K562 (cell line): ENCODE results near the gene TMEM248. TPM values are rescaled to one million over a fixed set of nuclear protein-coding genes. Genes with fewer than 3 reads are reported as not detected.

Source experiments
- ASH1L ChIP-seq: fragments of 450-650 bp; IDR thresholded peaks from 2 replicates; pipeline ENCODE4 v1.6.1; 2018; ENCODE audit warnings: borderline replicate concordance, mild to moderate bottlenecking, low read depth; ENCODE audit not compliant: partially characterized antibody
- CBFA2T3 ChIP-seq: fragments of 450-650 bp; IDR thresholded peaks from 2 replicates; pipeline ENCODE4 v1.6.1; 2017
- CCNT2 ChIP-seq: IDR thresholded peaks from 2 replicates; pipeline ENCODE4 v1.6.1; 2011; ENCODE audit warnings: borderline replicate concordance, low read depth, mild to moderate bottlenecking, moderate library complexity, mixed read lengths, low read length; ENCODE audit not compliant: insufficient read length; ENCODE audit errors: extremely low read depth
- DACH1 ChIP-seq: fragments of 450-650 bp; IDR thresholded peaks from 2 replicates; pipeline ENCODE4 v1.6.1; 2018; ENCODE audit not compliant: partially characterized antibody
- GATAD2A ChIP-seq: fragments of 450-650 bp; IDR thresholded peaks from 2 replicates; pipeline ENCODE4 v1.6.1; 2017
- HLTF ChIP-seq: fragments of 450-650 bp; IDR thresholded peaks from 2 replicates; pipeline ENCODE4 v1.6.1; 2016
- HOXB6 ChIP-seq: fragments of 250-450 bp; sonication (Bioruptor Pico); IDR thresholded peaks from 2 replicates; pipeline ENCODE4 v1.5.1; 2022; ENCODE audit warnings: mild to moderate bottlenecking, borderline replicate concordance
- KLF16 ChIP-seq: IDR thresholded peaks from 2 replicates; pipeline ENCODE4 v1.6.1; 2016; ENCODE audit warnings: antibody characterized with exemption
- MAFK ChIP-seq: IDR thresholded peaks from 2 replicates; pipeline ENCODE4 v1.6.1; 2011; ENCODE audit warnings: low read length, improper control_type of control experiment
- MEIS2 ChIP-seq: fragments of 450-650 bp; IDR thresholded peaks from 2 replicates; pipeline ENCODE4 v1.6.1; 2014; ENCODE audit warnings: mild to moderate bottlenecking; ENCODE audit not compliant: partially characterized antibody
- MIER1 ChIP-seq: fragments of 450-650 bp; IDR thresholded peaks from 2 replicates; pipeline ENCODE4 v1.6.1; 2016; ENCODE audit warnings: antibody characterized with exemption, mild to moderate bottlenecking, low read depth
- NUFIP1 ChIP-seq: fragments of 450-650 bp; IDR thresholded peaks from 2 replicates; pipeline ENCODE4 v1.6.1; 2018; ENCODE audit not compliant: partially characterized antibody
- OTX1 ChIP-seq: fragments of 450-650 bp; formaldehyde crosslinking; IDR thresholded peaks from 2 replicates; pipeline ENCODE4 v1.4.0; 2022; ENCODE audit warnings: mild to moderate bottlenecking
- POLR2H ChIP-seq: IDR thresholded peaks from 2 replicates; pipeline ENCODE4 v1.6.1; 2016; ENCODE audit warnings: missing genetic modification characterization, low read depth, mild to moderate bottlenecking, control low read depth, missing compliant biosample characterization, moderate library complexity
- TCF7 ChIP-seq: sonication (generic); IDR thresholded peaks from 2 replicates; pipeline ENCODE4 v1.6.1; 2016; ENCODE audit warnings: antibody characterized with exemption, borderline replicate concordance
- ZFP1 ChIP-seq: fragments of 450-650 bp; formaldehyde crosslinking; IDR thresholded peaks from 2 replicates; pipeline ENCODE4 v1.4.0; 2020; ENCODE audit warnings: mild to moderate bottlenecking, mixed read lengths
- ZFP36 ChIP-seq: fragments of 150-350 bp; IDR thresholded peaks from 2 replicates; pipeline ENCODE4 v1.6.1; 2018; ENCODE audit warnings: low read length, low read depth; ENCODE audit not compliant: partially characterized antibody
- ZNF253 ChIP-seq: fragments of 250-450 bp; sonication (Bioruptor Pico); conservative IDR thresholded peaks from 2 replicates; pipeline ENCODE4 v1.6.1; 2021; ENCODE audit warnings: mild to moderate bottlenecking
- ZNF282 ChIP-seq: sonication (generic); formaldehyde crosslinking; IDR thresholded peaks from 2 replicates; pipeline ENCODE4 v1.8.1; 2023; ENCODE audit warnings: missing genetic modification reagents
- ZNF41 ChIP-seq: fragments of 250-450 bp; sonication (Bioruptor Pico); conservative IDR thresholded peaks from 2 replicates; pipeline ENCODE4 v1.4.0; 2020; ENCODE audit warnings: mild to moderate bottlenecking
- polyA plus RNA-seq, 8 experiments: library from polyadenylated mRNA; depleted of rRNA in 4 of 8; stranded (reverse) in 5 of 8; unstranded in 3 of 8; fragments of >200 nt; fragmentation: Nextera tagmentation in 2 of 8; fragmentation: Illumina TruSeq in 1 of 8; extraction: Ambion mirVana in 2 of 8; extraction: Trizol in 1 of 8; gene quantifications; 2 replicates each; pipeline versions ENCODE4 v1.2.1 to v1.2.3, GENCODE V29; 2011 to 2014; ENCODE audit warnings: inconsistent platforms in 1 of 8, missing spikeins in 1 of 8
- total RNA-seq, 7 experiments: library from RNA; depleted of rRNA in 6 of 7; stranded (reverse); fragments of >200 nt in 6 of 7; fragmentation: Illumina TruSeq in 2 of 7; extraction: Trizol in 2 of 7; gene quantifications; 2 replicates each; pipeline versions ENCODE4 v1.2.1 to v1.2.3, GENCODE V29; 2011 to 2021; ENCODE audit warnings: low replicate concordance in 1 of 7
- TF ChIP-seq, protein P1 (sequence below): IDR thresholded peaks from 2 replicates; pipeline ENCODE4 v1.6.1; 2016; ENCODE audit warnings: missing genetic modification characterization, missing compliant biosample characterization
- TF ChIP-seq, protein P2 (sequence below): fragments of 250-450 bp; sonication (Bioruptor Pico); IDR thresholded peaks from 2 replicates; pipeline ENCODE4 v1.8.0; 2022; ENCODE audit warnings: moderate library complexity, mild to moderate bottlenecking, inconsistent platforms
- TF ChIP-seq, protein P3 (sequence below): fragments of 250-450 bp; sonication (Bioruptor Pico); IDR thresholded peaks from 2 replicates; pipeline ENCODE4 v1.4.0; 2020

TMEM248 gene
- total and polyA plus RNA-seq, 9 of the 15 experiments (the other 6 are each of a cell fraction or from before 2014, with no cell fraction given): 6.3 to 132 (median 64.4) TPM

DNA sequence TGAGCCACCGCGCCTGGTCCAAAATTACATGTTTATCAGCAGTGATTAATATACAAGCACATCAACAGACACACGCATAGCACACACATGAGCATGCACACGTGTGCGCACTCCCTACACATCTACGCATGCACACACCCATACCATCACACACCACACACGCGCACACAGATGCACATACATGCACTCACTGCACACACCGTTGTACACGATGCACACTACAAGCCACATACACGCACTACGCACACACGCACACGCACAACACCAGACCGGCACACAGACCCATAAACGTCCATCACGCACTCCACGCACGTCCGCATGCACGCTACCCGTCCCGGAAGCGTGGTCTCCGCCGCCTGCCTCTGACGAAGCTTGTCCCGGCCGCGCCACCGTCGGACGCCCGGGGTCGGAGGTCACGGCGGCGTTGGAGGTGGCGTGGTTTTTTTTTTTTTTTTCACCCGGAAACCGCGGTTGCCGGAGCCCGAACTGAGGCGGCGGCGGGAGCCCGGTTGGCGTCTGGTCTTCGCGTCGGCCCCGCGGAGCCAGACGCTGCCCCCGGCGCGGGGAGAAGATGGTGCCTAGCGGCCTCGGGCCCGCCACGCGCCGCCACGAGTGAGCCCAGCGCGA lies at the start of gene TMEM248 (continued):
- TF ChIP-seq HLTF: peak; percentile 100
- TF ChIP-seq ZNF282 (CRISPR knock-in tag): no peak
- TF ChIP-seq ZFP1 (CRISPR knock-in tag): no peak
- peak; percentile 88 for TF ChIP-seq NUFIP1
- TF ChIP-seq ASH1L: peak; percentile 78
- TF ChIP-seq, protein P1, sequence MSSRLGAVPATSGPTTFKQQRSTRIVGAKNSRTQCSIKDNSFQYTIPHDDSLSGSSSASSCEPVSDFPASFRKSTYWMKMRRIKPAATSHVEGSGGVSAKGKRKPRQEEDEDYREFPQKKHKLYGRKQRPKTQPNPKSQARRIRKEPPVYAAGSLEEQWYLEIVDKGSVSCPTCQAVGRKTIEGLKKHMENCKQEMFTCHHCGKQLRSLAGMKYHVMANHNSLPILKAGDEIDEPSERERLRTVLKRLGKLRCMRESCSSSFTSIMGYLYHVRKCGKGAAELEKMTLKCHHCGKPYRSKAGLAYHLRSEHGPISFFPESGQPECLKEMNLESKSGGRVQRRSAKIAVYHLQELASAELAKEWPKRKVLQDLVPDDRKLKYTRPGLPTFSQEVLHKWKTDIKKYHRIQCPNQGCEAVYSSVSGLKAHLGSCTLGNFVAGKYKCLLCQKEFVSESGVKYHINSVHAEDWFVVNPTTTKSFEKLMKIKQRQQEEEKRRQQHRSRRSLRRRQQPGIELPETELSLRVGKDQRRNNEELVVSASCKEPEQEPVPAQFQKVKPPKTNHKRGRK (tag): no peak
- peak; percentile 61 for TF ChIP-seq MEIS2
- TF ChIP-seq, protein P2, sequence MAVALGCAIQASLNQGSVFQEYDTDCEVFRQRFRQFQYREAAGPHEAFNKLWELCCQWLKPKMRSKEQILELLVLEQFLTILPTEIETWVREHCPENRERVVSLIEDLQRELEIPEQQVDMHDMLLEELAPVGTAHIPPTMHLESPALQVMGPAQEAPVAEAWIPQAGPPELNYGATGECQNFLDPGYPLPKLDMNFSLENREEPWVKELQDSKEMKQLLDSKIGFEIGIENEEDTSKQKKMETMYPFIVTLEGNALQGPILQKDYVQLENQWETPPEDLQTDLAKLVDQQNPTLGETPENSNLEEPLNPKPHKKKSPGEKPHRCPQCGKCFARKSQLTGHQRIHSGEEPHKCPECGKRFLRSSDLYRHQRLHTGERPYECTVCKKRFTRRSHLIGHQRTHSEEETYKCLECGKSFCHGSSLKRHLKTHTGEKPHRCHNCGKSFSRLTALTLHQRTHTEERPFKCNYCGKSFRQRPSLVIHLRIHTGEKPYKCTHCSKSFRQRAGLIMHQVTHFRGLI (CRISPR knock-in tag): no peak
- no peak for TF ChIP-seq POLR2H (tag)
- TF ChIP-seq DACH1: no peak
- TF ChIP-seq MAFK: no peak
- TF ChIP-seq, protein P3, sequence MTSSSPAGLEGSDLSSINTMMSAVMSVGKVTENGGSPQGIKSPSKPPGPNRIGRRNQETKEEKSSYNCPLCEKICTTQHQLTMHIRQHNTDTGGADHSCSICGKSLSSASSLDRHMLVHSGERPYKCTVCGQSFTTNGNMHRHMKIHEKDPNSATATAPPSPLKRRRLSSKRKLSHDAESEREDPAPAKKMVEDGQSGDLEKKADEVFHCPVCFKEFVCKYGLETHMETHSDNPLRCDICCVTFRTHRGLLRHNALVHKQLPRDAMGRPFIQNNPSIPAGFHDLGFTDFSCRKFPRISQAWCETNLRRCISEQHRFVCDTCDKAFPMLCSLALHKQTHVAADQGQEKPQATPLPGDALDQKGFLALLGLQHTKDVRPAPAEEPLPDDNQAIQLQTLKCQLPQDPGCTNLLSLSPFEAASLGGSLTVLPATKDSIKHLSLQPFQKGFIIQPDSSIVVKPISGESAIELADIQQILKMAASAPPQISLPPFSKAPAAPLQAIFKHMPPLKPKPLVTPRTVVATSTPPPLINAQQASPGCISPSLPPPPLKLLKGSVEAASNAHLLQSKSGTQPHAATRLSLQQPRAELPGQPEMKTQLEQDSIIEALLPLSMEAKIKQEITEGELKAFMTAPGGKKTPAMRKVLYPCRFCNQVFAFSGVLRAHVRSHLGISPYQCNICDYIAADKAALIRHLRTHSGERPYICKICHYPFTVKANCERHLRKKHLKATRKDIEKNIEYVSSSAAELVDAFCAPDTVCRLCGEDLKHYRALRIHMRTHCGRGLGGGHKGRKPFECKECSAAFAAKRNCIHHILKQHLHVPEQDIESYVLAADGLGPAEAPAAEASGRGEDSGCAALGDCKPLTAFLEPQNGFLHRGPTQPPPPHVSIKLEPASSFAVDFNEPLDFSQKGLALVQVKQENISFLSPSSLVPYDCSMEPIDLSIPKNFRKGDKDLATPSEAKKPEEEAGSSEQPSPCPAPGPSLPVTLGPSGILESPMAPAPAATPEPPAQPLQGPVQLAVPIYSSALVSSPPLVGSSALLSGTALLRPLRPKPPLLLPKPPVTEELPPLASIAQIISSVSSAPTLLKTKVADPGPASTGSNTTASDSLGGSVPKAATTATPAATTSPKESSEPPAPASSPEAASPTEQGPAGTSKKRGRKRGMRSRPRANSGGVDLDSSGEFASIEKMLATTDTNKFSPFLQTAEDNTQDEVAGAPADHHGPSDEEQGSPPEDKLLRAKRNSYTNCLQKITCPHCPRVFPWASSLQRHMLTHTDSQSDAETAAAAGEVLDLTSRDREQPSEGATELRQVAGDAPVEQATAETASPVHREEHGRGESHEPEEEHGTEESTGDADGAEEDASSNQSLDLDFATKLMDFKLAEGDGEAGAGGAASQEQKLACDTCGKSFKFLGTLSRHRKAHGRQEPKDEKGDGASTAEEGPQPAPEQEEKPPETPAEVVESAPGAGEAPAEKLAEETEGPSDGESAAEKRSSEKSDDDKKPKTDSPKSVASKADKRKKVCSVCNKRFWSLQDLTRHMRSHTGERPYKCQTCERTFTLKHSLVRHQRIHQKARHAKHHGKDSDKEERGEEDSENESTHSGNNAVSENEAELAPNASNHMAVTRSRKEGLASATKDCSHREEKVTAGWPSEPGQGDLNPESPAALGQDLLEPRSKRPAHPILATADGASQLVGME (CRISPR knock-in tag): peak; percentile 27; the same call in 1 of the 2 replicates
- TF ChIP-seq TCF7: no peak
- TF ChIP-seq OTX1 (CRISPR knock-in tag): peak; percentile 96
- peak; percentile 95 for TF ChIP-seq GATAD2A
- TF ChIP-seq HOXB6 (CRISPR knock-in tag): no peak; the same call in 1 of the 2 replicates
- TF ChIP-seq KLF16: peak; percentile 70
- TF ChIP-seq CCNT2: peak; percentile 74
- no peak for TF ChIP-seq ZNF253 (CRISPR knock-in tag)
- peak; percentile 64 for TF ChIP-seq CBFA2T3
- no peak for TF ChIP-seq ZNF41 (CRISPR knock-in tag)
- TF ChIP-seq MIER1: peak; percentile 55; the same call in 1 of the 2 replicates
- no peak for TF ChIP-seq ZFP36
